GM20431 (cell line): ENCODE data around the gene CDH4.

Experiments used
- in situ Hi-C: fragments of 300-500 bp; cut with MseI, MboI; formaldehyde crosslinking; loops from one replicate; pipeline ENCODE4 v1.15.0; 2020; ENCODE audit warnings: low sequenced_read_pairs; ENCODE audit not compliant: unreplicated experiment

The CDH4 gene

DNA sequence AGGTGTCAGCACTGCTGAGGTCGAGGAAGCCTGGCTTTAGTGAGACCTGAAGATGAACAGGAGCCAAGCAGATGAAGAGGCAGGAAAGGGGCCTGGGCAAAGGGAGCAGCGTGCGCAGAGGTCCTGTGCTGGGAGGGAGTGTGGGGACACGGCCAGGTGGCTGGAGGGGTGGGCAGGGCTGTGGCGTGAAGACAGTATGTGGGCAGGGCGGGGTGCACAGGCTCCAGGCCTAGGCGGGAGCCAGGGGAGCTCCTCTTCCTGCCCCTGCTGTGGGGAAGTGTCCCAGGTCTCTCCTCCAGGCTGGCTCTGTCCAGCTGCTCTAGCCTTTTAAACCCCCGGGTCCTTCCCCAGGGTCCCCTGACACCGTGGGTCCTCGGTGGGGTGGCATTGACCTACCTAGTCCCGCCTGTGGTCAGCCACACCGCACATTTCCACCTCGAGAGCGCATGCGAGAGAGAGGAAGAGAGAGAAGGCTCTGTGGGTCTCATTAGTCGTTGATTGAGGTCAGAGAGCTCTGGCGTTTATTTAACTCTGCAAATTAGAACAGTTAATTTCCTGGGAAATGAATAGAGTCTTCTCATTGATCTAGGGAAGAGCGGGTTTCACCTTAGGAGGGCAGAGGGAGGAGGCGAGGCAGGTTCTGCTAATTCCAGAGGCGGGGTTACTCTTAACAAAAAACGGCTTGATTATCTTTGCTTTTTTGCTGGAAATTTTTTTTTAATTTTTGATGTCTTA is 68.8 kb downstream of the CDH4 start:
- in situ Hi-C loops, result no loop called here

DNA sequence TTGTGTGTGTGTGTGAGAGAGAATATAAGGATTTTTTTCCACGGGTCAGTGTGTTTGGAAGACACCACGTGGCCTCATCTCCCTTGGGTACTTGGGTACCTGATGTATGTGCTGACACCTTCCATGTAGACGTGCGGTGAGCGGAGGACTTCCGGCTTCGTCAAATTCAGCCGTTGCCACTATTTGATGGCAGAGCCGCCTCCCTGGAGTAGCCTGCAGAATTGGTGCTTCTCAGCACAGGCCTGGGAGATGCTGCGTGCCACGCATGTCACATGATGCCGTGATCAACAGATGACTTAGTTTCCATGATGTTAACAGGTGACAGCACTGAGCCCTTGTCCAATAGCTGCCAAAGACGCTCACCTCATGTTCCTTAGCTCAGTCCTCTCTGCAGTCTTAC is 69.4 kb downstream of the CDH4 start:
- in situ Hi-C loops, result no loop called here

DNA sequence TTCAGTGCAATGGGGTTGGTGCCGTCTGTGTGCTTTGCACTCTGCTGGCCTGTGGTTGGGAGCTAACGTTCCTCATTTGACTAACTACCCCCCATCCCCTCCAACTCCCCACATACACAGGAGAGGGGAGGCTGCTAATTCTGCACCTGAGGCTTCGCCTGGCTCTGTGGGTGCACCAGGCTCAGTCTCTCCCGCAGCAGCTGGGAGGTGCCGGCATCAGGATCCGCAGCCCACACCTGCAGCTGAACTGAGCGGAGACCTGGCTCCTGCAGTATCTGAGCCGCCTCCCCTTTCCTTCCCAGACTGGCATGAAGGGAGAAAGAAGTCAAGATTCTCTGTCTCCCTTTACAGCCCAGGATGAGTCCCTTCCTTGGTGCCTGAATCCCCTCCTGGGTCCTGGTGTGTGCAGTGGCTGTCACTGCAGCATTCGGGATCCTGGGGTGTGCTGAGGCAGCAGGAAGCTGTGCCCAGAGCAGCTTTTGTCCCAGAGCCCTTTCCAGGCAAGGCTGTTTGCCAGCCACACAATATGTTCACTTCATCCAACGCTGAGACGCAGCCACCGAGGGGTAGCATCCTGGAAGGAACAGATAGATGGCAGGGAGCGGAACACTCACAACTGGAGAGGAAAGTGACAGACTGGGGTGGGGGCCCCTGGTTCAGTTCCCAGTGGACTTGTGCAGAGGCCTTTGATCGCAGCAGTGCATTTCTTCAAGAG is 70.2 kb downstream of the CDH4 start:
- in situ Hi-C loops, result no loop called here

DNA sequence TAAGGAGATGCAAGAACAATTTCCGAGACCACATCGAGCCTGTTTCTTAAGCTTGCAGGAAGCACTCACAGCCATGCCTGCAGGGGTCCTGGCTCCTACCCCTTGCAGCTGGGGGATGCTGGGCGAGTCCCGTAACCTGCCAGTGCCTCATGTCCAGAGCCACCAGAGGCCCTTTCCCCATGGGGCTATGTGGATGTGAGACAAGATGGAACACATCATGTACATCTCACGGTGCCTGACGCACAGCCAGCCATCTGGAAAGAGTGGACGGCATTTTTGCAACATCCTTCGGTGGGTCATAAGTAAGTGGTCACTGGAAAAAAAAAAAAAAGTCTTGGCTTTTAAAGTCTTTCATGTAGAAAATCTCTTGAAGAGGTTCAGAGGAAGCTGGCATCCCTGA is 72.8 kb downstream of the CDH4 start:
- in situ Hi-C loops, result no loop called here

DNA sequence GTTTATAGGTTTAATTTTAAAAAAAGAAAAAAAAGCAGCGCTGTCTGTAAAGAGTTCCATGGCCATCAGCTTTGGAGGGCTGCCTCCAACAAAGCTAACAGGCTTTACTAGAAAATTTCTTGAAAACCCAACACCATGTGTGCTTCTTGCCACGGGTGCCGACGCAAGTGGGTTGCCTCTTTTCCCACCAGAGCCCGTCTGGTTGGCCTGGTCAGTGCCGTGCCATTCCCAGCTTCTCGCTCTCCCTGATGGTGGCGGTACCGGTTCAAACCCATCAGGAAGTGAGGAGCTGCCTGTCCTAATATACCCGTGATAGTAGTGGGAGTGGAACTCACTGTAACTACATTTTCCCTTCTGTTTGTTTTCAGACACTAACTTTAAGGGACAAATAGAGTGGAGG is 73.7 kb downstream of the CDH4 start:
- in situ Hi-C loops, result no loop called here

DNA sequence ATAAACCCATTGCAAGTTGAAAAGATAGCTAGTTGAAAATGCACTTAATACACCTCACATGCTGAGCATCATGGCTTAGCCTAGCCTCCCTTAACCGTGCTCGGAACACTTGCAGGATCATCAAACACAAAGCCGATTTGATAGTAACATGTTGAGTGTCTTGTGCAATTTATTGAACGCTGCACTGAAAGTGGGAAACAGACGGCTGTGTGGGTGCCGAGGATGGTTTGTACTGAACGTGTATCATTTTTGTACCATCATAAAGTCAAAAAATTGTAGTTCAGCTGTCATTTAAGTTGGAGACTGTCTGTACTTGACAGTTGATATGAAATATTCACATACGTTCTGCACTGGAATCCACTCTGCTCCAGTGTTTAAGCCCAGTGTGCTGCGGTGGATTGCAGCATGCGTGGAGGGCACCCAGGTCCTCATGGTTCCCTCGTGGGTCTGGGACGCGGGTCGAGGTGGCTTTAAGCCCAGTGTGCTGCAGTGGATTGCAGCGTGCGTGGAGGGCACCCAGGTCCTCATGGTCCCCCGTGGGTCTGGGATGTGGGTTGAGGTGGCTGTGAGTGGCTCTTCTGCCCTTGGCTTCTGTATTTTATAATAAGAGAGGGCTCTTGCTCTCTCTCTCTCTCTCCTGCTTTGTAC is 77.0 kb downstream of the CDH4 start:
- in situ Hi-C loops, result no loop called here

DNA sequence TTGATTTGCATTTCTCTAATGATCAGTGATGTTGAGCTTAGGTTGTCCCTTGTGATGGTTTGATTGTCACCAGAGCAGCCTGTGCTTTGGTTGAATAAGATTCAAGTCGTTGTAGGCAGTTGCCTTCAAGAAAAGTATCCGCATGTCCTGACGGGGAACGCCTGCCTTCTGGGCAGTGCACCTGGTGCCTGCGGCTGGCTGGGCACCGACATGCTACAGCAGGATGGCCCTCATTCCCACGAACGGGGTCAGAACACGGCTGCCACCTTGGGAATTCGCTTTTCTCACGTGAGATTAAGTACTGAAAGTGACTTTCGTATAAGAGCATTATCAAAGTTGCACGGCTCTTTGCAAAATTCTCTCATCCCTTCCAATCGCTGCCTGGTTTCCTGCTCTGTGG is 78.4 kb downstream of the CDH4 start:
- in situ Hi-C loops, result no loop called here

DNA sequence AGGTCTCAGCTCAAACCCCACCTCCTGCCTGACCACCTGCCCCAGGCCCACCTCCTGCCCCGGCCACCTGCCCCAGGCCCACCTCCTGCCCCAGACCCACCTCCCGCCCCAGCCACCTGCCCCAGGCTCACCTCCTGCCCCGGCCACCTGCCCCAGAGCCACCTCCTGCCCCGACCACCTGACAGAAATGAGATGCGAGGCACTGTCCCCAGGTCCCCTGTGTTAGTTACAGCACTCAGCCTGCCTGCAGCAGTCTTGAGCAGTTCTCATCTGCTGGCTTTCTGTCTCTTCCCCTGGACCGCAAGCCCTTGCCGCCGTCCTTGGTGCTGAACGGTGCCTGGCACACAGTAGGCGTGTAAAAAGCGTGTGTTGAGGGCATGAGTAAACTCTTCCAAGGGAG is 79.5 kb downstream of the CDH4 start:
- in situ Hi-C loops, result no loop called here

DNA sequence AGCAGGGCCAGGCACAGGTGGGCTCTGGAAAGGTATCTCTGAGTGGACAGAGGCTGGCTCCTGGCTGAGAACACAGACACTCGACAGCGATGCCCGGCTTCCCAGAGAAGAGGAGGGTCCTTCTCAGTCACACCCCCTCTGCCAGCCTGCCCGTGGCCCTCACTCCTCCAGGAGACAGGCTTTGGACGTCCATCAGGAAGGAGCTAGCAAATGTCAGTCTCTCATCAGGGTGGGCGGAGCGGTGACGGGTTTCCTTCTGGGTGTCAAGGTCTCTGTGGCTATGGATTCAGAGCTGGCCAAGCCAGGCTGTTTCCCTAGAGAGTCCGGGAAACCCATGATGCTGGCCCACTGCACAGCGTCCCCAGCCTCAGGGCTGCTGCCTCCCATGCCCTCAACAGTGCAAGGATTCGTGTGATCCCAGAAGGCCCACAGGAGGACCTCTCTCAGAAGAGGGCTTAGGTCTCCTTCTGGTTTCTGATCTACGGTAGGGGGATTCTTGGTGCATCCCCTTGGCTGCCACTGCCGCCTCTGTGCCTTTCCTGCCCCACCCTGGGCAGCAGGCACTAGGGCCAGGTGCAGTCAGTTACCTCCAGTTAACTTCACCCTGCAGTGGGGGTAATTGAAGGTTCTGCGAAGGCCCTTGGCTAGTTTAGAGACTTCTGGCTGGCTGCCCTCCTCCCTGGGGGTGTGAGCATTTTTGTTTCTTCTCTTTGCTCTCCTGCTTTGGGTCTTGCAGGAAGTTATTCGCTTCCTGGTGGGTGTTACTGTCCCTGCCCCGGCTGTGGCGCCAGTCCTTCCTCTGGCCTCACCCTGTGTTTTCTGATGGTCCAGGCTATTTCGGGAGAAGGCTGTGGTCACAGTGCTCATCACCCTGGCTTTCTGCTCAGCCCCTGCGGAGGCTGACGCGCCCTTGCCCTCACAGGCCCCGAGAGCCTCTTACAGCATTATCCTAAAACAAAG is 80.2 kb downstream of the CDH4 start:
- in situ Hi-C loops, result no loop called here

DNA sequence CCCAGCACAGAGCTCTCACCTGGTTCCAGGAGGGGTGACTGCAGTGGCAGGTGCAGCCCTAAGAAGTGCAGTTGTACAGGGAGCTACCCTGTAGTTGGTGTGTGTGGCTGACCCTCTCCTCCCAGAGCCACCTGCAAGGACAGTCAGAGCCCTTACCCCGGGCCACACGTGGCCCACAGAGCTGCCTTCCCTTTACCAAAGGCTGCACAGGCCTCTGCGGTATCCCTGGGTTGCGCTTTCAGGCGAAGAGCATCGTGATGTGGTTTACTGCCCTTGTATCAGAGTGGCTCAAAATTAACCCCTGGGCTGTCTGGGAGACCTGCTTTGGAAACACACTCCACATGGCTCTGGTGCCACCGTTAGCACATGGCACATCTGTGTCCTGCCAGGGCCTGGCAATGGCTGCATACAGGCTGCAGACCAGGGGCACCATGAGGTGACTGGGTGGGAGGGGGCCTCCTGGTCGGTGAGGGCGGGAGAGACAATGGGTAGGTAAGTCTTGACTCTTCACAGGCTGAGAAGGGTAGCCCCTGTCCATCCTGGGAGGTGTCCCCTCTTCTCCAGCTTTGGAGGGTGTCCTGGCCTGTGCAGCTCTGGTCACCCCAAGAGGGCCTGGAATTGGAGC is 81.5 kb downstream of the CDH4 start:
- in situ Hi-C loops, result no loop called here

DNA sequence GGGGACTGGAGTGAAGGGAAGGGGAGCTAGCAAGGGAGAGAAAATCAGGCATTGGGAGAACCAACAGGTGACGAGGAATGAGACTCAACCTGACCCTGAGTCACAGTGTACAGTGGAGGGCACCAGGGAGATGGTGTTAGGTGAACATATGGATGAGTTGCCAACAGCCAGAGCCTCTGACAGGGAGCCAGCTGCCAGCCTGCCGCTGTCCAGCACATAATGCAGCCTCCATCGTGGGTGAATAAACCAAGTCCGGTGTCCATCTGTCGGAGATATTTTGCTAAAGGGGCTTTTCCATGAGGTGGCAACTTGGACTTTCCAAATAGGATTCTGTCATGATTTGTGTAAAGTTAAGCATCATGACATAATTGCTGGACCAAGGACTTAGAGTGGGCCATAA is 88.1 kb downstream of the CDH4 start:
- in situ Hi-C loops, result no loop called here

DNA sequence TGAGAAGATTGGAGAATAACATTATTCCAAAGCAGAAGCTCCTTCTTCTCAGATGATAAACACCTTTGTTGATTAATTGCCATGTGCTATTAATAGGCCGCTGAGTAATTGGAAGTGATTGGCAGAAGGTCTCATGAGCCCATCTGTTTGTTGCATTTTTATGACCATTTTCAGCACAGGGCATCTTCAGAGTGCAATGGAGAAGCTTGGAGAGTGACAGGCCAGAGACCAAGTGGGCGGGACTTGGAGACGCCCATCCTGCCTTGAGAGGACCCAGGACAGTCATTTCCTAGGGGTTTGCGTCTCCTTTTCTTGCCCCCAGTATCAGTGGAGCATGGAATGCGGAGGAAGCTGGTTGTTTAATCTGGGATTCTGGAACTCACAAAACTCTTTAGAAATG is 89.5 kb downstream of the CDH4 start:
- in situ Hi-C loops, result no loop called here

DNA sequence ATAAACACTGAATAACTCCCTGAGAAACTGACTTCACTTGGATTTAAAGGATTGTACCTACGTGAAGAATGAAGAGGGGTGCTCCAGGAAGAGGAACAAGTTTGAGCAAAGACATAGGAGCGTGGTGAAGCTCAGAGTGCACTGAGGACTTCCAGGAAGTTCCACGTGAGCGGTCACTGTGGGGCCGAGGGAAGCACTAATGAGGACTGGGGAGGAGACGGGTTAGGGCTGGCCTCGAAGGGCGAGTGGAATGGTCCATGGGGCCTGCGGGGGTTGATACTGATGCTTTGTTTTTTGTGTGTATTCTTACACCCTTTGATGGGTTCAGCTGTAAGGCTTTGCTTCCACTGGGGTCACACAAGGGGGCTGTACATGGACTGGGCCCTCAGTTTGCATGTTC is 91.9 kb downstream of the CDH4 start:
- in situ Hi-C loops, result no loop called here

DNA sequence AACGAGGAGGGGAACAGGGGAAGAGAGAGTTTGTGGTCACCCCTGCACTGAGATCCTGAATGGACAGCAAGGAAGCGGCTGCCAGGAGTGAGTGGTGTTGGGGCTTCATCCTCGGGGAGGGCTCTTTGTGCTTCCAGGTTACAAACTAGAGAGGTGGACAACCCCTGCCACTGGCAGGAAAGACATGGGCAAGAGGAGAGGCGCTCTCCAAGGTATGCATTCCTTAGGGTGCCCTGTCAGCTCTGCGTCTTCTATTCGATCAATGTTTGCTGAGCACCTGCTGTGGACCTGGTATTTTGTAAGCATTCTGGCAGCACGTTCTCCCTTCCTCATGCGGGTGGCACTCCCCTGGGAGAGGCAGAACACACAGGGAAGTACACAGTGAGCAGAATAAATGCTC is 93.6 kb downstream of the CDH4 start:
- in situ Hi-C loops, result no loop called here

DNA sequence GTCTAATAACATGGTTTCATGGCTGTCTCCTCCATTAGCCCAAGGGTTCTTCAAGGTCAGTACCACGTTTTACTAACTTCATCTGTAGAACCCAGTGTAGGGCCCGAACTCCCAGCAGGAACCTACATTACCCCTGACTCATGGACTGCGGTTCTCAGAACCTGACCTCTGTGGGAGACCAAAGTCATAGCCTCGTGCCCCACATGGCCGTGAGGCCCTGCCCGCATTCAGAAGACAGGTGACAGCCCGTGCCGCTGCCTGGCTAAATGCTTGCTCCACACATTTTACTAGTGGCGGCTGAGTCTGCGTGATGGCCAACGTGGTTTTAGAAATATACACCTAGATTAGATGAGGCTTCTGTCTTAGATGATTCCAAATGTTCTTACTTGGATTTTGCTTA is 94.9 kb downstream of the CDH4 start:
- in situ Hi-C loops, result no loop called here

DNA sequence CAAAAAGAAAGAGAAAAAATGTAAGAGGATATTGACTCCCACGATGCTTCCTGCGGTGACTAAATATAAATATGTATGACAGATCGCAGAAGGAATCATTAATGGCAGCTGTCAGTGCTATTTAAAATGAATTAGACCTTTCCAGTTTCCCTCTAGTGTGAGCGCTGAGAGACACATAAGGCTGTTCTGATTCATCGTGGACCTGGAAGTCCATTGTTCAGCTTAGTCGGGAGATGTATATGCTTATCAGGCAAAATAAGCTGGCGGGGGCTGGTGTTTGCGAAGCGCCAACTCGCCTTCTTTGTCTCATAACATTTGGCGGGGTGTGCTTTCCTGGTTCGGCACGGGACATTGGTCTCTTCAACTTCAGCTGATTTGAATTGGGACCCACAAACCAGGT is 95.4 kb downstream of the CDH4 start:
- in situ Hi-C loops, result no loop called here

DNA sequence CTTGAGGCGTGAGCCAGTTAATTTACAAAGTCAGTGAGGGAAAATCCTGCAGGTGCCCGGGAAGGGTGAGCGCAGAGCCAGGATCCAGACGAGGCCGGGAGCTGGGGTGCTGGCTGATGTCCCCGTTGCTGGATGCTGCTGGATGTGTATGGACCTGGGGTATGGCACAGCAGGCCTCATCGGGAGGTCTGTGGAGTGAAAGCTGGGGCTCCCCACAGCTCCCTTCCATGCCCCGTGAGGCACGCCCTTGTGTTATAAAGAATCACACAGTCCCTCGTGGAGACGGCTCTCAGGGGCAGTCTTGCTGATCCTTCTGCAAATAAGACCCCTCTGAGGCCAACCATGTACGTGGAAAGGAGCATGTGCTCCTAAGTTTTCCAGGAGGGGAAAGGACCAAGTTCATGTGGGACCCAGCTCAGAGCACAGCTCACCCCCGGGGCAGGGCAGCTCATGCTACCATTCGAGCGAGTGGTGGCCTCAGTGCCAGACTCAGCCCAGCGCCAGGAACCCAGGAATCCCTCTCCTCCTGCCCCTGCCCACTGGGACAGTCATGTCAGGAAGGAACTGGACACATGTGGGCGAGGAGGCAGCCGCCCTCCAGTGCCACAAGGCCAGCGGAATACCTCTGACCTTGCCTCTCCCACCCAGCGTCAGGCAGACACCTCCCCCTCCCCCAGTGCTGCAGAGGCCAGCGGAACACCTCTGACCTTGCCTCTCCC is 97.5 kb downstream of the CDH4 start:
- in situ Hi-C loops, result no loop called here

DNA sequence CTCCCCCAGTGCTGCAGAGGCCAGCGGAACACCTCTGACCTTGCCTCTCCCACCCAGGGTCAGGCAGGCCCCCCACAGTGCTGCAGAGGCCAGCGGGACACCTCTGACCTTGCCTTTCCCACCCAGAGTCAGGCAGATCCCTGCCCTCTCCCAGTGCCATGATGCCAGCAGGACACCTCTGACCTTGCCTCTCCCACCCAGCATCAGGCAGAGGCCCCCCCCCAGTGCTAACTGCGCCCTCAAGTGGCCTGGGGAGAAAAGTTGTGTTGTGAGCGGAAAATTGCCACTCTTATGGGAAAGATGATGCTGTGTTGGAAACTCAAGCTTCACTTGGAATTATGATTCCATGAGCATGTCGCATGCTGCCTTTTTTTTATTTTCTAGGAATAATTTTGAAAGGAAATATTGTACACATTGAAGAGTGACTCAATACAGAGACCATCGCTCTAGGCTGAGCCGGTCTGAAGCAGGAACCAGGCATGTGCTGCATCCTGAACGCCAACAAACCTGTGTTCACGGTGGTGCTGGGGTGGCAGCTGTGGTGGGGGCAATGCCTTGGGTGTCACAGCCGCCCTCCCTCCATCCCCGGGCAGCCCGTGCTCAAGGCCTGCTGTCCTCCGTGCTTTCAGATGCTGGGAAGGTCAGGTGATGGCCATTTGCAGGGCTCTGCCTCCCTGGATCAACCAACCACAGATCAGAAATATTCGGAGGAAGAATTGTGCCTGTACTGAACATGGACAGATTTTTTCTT is 98.6 kb downstream of the CDH4 start:
- in situ Hi-C loops, result no loop called here
